Activated gamma-delta T cell treated with anti-CD3 and anti-CD28 coated beads, Interleukin-2, amount 50 U/mL, for 16 hours (primary cell): ENCODE results near the gene KNTC1.
"Not testable (repeated sequence)": the region's sequence is repeated elsewhere in the genome, so short reads cannot be mapped to it uniquely, and the experiment has no call there.

Experiments used
- DNase-seq: peaks from one replicate; pipeline ENCODE4 v3.0.0-alpha.2; 2020; ENCODE audit warnings: low read depth

The KNTC1 gene

DNA sequence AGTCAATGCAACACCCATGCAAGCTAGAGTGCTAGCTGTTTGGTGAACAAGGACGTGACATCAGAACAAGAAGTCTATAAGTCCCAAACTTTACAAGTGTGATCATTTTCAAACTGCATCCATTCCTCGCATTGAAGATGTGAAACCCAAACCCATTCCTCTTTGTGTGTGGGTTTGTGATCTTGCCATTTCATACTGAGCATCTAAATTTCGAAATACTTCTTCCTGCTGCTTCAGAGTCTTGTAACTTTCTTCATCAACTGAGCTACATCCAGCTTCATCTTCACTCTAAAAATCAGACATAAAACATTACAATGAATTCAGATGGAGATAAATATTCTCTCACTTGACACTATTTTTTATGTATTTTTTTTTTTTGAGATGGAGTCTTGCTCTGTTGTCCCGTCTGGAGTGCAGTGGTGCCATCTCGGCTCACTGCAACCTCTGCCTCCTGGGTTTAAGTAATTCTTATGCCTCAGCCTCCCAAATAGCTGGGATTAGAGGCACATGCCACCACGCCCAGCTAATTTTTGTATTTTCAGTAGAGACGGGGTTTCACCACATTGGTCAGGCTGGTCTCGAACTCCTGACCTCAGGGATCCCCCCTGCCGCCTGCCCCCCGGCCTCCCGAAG, 21.5 kb upstream of the KNTC1 start:
- no peak for DNase-seq

- no peak for DNase-seq
Observed at GRCh38 chr12:122506393-122506938, 20.6 kb upstream of the KNTC1 start.

GRCh38 chr12:122508163-122508562, 18.9 kb upstream of the KNTC1 start:
- no peak for DNase-seq

DNA sequence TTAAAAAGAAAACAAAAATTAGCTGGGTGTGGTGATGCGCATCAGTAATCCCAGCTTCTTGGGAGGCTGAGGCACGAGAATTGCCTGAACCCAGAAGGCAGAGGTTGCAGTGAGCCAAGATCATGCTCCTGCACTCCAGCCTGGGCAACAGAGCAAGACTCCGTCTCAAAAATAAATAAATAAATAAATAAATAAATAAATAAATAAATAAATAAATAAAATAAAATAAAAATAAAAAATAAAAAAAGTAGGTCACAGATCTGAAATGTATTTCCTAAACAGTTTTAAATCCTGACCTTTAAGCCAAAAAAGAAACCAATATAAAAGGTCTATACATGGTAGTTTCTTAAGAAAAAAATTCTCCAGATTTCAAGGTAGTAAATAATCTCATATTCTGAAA, 14.0 kb upstream of the KNTC1 start:
- DNase-seq, result not testable (repeated sequence)

GRCh38 chr12:122513660-122514059, 13.4 kb upstream of the KNTC1 start:
- DNase-seq, result no peak

DNA sequence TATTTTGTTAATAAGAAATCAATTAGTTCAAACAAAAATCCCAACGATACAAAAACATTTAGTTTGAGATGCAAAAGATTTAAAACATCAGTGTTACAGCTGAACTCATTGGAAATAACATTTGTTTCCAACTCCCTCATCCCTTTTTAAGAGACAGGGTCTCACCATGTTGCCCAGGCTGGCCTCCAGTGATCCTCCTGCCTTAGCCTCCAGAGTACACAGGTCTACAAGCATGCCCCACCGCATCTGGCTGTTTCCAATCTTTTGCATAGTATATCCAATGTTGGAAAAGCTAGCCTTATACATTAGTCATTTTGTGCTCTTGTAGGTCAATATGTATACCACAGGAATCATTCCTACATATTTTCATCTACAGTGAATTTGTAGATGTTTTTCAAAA, 11.8 kb upstream of the KNTC1 start:
- DNase-seq, result no peak

DNA sequence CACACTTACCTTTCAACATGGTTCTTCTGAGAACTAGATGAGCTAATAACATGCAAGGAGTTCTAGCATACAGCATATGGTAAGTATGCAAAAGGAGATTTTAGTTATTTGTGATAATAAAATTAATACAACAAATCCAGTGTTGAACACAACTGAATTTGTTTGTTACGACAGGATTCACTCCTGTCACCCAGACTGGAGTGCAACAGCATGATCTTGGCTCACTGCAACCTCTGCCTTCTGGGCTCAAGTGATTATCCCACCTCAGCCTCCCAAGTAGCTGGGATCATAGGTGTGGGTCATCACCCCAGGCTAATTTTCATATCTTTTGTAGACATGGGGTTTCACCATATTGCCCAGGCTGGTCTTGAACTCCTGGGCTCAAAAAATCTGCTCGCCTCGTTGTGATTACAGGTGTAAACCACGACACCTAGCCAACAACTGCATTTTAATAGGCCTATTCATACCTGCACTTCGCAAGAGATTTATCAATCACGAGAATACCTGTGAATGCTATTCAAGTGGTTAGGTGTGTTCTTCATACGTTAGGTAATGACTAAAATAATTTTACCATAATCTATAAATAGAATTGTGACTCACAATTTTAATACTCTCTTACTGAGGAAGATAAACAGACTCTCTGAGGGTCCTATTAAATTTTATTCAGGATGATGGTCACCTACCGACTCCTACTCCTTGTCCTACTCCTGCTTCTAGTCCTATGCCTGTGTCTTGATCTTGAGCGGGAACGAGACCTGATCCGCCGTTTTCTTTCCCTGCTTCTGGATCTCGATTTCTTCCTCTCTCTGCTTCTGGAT, 10.3 kb upstream of the KNTC1 start:
- DNase-seq, result no peak

- no peak for DNase-seq
Observed at GRCh38 chr12:122517877-122518276, 9.2 kb upstream of the KNTC1 start.

GRCh38 chr12:122518908-122519307, 8.1 kb upstream of the KNTC1 start:
- no peak for DNase-seq

- DNase-seq, result no peak
Observed at GRCh38 chr12:122519418-122519817, 7.6 kb upstream of the KNTC1 start.

DNA sequence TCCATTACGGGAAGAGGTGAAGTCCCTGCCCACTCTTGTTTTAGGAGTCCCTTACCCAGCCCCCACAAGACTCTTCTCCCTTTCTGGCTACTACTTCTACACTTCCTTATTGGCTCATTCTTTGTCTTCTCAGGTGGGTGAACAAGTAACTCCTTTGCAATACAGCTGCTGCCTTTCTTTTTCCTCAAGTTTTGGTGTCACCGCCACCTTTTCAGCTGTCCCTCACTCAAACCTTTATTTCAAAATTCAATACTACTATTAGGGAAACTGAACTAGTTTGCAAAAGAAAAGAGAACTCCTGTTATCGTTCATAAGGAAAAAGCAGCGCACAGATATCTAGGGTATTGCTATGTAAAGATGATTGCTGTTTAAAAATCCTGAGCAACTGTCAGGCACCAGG, 6.4 kb upstream of the KNTC1 start:
- no peak for DNase-seq

DNA sequence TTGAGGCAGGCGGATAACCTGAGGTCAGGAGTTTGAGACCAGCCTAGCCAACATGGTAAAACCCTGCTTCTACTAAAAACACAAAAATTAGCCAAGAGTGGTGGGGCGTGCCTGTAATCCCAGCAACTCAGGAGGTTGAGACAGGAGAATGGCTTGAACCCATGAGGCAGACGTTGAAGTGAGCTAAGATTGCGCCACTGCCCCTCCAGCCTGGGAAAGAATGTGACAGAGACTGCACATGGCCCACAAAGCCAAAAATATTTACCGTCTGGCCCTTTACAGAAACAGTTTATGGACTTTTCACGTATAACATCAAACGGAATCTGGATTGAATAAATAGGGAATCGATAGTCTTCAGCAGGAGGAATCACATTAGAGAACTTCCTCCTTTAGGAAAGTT, 3.8 kb upstream of the KNTC1 start:
- no peak for DNase-seq

GRCh38 chr12:122523846-122524718, 3.0 kb upstream of the KNTC1 start:
- DNase-seq, result no peak

GRCh38 chr12:122527478-122527944, 462 bp downstream of the KNTC1 start:
- peak; percentile 13 for DNase-seq

- no peak for DNase-seq
Observed at GRCh38 chr12:122528582-122528981, 1.5 kb downstream of the KNTC1 start.

DNA sequence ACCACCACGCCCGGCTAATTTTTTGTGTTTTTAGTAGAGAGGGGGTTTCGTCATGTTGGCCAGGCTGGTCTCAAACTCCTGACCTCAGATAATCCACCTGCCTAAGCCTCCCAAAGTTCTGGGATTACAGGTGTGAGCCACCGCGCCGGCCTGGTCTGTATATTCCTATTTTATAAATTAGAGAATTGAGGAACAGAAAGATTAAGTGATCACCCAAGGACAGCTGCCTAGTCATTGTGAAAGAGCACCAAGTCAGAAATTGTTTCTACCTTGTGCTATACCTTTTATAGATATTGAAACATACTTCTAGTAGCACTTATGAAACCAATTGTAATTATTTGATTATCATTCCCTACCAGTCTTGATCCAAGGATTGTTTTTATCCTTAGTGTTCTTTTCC, 1.9 kb downstream of the KNTC1 start:
- no peak for DNase-seq

- DNase-seq, result no peak
Observed at GRCh38 chr12:122533856-122534255, 6.8 kb downstream of the KNTC1 start.

GRCh38 chr12:122537021-122537420, 10.0 kb downstream of the KNTC1 start:
- DNase-seq, result no peak

GRCh38 chr12:122538496-122538895, 11.4 kb downstream of the KNTC1 start:
- DNase-seq, result no peak

GRCh38 chr12:122544537-122544936, 17.5 kb downstream of the KNTC1 start:
- DNase-seq, result no peak

GRCh38 chr12:122545855-122546254, 18.8 kb downstream of the KNTC1 start:
- no peak for DNase-seq

DNA sequence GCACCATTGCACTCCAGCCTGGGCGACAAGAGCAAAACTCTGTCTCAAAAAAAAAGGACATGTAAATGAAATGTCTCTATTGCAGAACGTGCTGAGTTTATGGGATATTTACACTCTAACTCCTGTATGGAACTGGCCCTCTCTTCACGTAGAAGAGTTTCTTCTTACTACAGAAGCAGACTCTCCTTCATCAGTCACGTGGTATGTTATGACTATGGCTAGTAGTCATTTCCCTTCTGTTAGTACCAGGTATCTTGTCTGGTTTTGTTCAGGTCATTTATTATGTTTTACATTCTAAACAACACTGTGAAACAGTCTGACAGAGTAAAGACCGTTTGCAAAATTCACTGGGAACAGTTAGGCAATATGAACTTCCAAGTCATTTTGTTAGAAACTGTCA, 20.3 kb downstream of the KNTC1 start:
- DNase-seq, result no peak
